H1 (cell line): ENCODE results near the gene STYXL1. TPM values are rescaled to one million over a fixed set of nuclear protein-coding genes. Genes with fewer than 3 reads are reported as not detected.

ENCODE experiments used
- CTCF ChIA-PET: fragments of 300-600 bp; sonication (Branson Sonifier 250); formaldehyde crosslinking; loops from one replicate; lab custom pipeline; 2021; ENCODE audit not compliant: partially characterized antibody; lab: Charles Lee
- POLR2A ChIA-PET: fragments of 300-600 bp; sonication (Branson Sonifier 250); formaldehyde crosslinking; loops from one replicate; lab custom pipeline; 2021; ENCODE audit warnings: inconsistent platforms; ENCODE audit not compliant: partially characterized antibody; lab: Charles Lee
- DNase-seq, 2 experiments: peaks; one replicate each; pipeline versions ENCODE4 v3.0.0 to v3.0.0-alpha.2; 2010 to 2022; ENCODE audit warnings: low spot score in 2 of 2, low read depth in 1 of 2, mixed read lengths in 1 of 2
- FAIRE-seq: peaks from 2 replicates; lab custom pipeline; 2011; peaks lifted over from hg19 to GRCh38; lab: Jason Lieb, UNC
- H2AFZ ChIP-seq: 2 replicates; pipeline ENCODE4 v1.8.1; 2012; ENCODE audit warnings: low read length, inconsistent platforms
- H2AK5ac ChIP-seq: 2 replicates; pipeline ENCODE4 v1.6.1; 2013; ENCODE audit warnings: low read depth, low read length
- H2BK120ac ChIP-seq: replicated peaks from 2 replicates; pipeline ENCODE3; 2013; ENCODE audit warnings: low read depth, low read length, inconsistent platforms
- H2BK12ac ChIP-seq: 2 replicates; pipeline ENCODE4 v1.6.1; 2013; ENCODE audit warnings: low read depth, low read length
- H2BK15ac ChIP-seq: 2 replicates; pipeline ENCODE4 v1.6.1; 2013; ENCODE audit warnings: low read length
- H2BK20ac ChIP-seq: 2 replicates; pipeline ENCODE4 v1.6.1; 2013; ENCODE audit warnings: low read length
- H2BK5ac ChIP-seq: 2 replicates; pipeline ENCODE4 v1.6.1; 2013; ENCODE audit warnings: low read depth, low read length
- H3K14ac ChIP-seq: 2 replicates; pipeline ENCODE4 v1.6.1; 2013; ENCODE audit warnings: inconsistent platforms; ENCODE audit not compliant: insufficient read length
- H3K18ac ChIP-seq: 2 replicates; pipeline ENCODE4 v1.6.1; 2013; ENCODE audit warnings: low read length; ENCODE audit errors: extremely low read depth
- H3K23ac ChIP-seq: 2 replicates; pipeline ENCODE4 v1.6.1; 2013; ENCODE audit warnings: inconsistent platforms; ENCODE audit not compliant: insufficient read length
- H3K23me2 ChIP-seq: 2 replicates; pipeline ENCODE4 v1.6.1; 2013; ENCODE audit warnings: low read depth, low read length
- H3K27ac ChIP-seq: 2 replicates; pipeline ENCODE4 v1.6.1; 2011; ENCODE audit warnings: low read depth, low read length, inconsistent platforms
- H3K27me3 ChIP-seq, 4 experiments: replicated peaks in 1 of 4; 1 replicate in 1 of 4; 2 replicates in 3 of 4; pipeline versions ENCODE4 v1.6.1 to v1.8.1; 2011 to 2013; ENCODE audit warnings: low read length in 3 of 4, mild to moderate bottlenecking in 3 of 4, inconsistent platforms in 2 of 4, mixed read lengths in 2 of 4, moderate library complexity in 1 of 4; ENCODE audit not compliant: control insufficient read depth in 3 of 4, insufficient read depth in 3 of 4; ENCODE audit errors: extremely low read depth in 1 of 4
- H3K36me3 ChIP-seq, 4 experiments: 2 replicates each; pipeline versions ENCODE4 v1.6.1 to v1.8.1; 2011 to 2013; ENCODE audit warnings: mild to moderate bottlenecking in 4 of 4, low read length in 3 of 4, moderate library complexity in 2 of 4, control low read depth in 1 of 4, inconsistent platforms in 1 of 4; ENCODE audit not compliant: insufficient read depth in 4 of 4, control insufficient read depth in 2 of 4
- H3K4ac ChIP-seq: replicated peaks from 2 replicates; pipeline ENCODE3; 2013; ENCODE audit warnings: low read length, low read depth, mixed read lengths, inconsistent platforms; ENCODE audit not compliant: insufficient read length
- H3K4me1 ChIP-seq, 4 experiments: replicated peaks in 1 of 4; 1 replicate in 1 of 4; 2 replicates in 3 of 4; pipeline versions ENCODE4 v1.6.1 to v1.8.1; 2011 to 2013; ENCODE audit warnings: low read length in 3 of 4, inconsistent platforms in 2 of 4, mixed read lengths in 1 of 4; ENCODE audit not compliant: insufficient read depth in 4 of 4, control insufficient read depth in 3 of 4
- H3K4me2 ChIP-seq, 2 experiments: 2 replicates each; pipeline versions ENCODE4 v1.6.1 to v1.8.1; 2011 to 2013; ENCODE audit warnings: low read depth in 2 of 2, low read length in 2 of 2, control low read depth in 1 of 2, inconsistent platforms in 1 of 2, mild to moderate bottlenecking in 1 of 2; ENCODE audit not compliant: insufficient read depth in 1 of 2
- H3K4me3 ChIP-seq, 4 experiments: fragments of 200-600, 300-600 bp in 1 of 4; sonication (generic), shearing (Covaris generic), sonication (Bioruptor Twin) in 1 of 4; 2 replicates each; pipeline versions ENCODE4 v1.5.1 to v1.8.1; 2011 to 2016; ENCODE audit warnings: low read length in 4 of 4, low read depth in 3 of 4, control low read depth in 2 of 4, inconsistent platforms in 2 of 4, mild to moderate bottlenecking in 2 of 4, mixed read lengths in 1 of 4, moderate library complexity in 1 of 4; ENCODE audit not compliant: insufficient read depth in 2 of 4; ENCODE audit errors: extremely low read depth in 1 of 4
- H3K56ac ChIP-seq: replicated peaks from 2 replicates; pipeline ENCODE3; 2013; ENCODE audit warnings: low read depth, mild to moderate bottlenecking, mixed read lengths, low read length, inconsistent platforms; ENCODE audit not compliant: insufficient read length
- H3K79me1 ChIP-seq: 2 replicates; pipeline ENCODE4 v1.6.1; 2013; ENCODE audit warnings: low read depth, low read length, control low read depth
- H3K79me2 ChIP-seq, 2 experiments: 2 replicates each; pipeline versions ENCODE4 v1.6.1 to v1.8.1; 2012 to 2013; ENCODE audit warnings: low read length in 2 of 2, mild to moderate bottlenecking in 2 of 2, inconsistent platforms in 1 of 2; ENCODE audit not compliant: insufficient read depth in 2 of 2, control insufficient read depth in 1 of 2
- H3K9ac ChIP-seq, 4 experiments: replicated peaks in 1 of 4; 1 replicate in 1 of 4; 2 replicates in 3 of 4; pipeline versions ENCODE4 v1.6.1 to v1.8.1; 2011 to 2013; ENCODE audit warnings: low read depth in 3 of 4, low read length in 3 of 4, control low read depth in 2 of 4, mild to moderate bottlenecking in 2 of 4, moderate library complexity in 2 of 4, inconsistent platforms in 1 of 4; ENCODE audit errors: extremely low read depth in 1 of 4
- H3K9me3 ChIP-seq, 2 experiments: 2 replicates each; pipeline versions ENCODE4 v1.6.1 to v1.8.1; 2012 to 2013; ENCODE audit warnings: mild to moderate bottlenecking in 2 of 2, moderate library complexity in 2 of 2, control low read depth in 1 of 2, inconsistent platforms in 1 of 2, low read depth in 1 of 2, low read length in 1 of 2, mixed read lengths in 1 of 2; ENCODE audit not compliant: insufficient read depth in 2 of 2
- H4K20me1 ChIP-seq, 2 experiments: replicated peaks in 1 of 2; 2 replicates each; pipeline versions ENCODE3 to v1.8.1; 2011 to 2013; ENCODE audit warnings: inconsistent platforms in 2 of 2, low read length in 2 of 2, mild to moderate bottlenecking in 1 of 2; ENCODE audit not compliant: insufficient read depth in 2 of 2, control insufficient read depth in 1 of 2
- H4K5ac ChIP-seq: 2 replicates; pipeline ENCODE4 v1.6.1; 2013; ENCODE audit warnings: low read length, low read depth, mixed read lengths, inconsistent platforms; ENCODE audit not compliant: insufficient read length
- H4K8ac ChIP-seq: 2 replicates; pipeline ENCODE4 v1.8.0; 2013; ENCODE audit warnings: mild to moderate bottlenecking, moderate library complexity, low read length, inconsistent platforms; ENCODE audit not compliant: insufficient read depth; ENCODE audit errors: extremely low read depth
- H4K91ac ChIP-seq: replicated peaks from 2 replicates; pipeline ENCODE3; 2013; ENCODE audit warnings: low read length, mixed read lengths, inconsistent platforms; ENCODE audit not compliant: insufficient read length
- CTBP2 ChIP-seq: IDR thresholded peaks from 2 replicates; pipeline ENCODE4 v1.7.0; 2011; ENCODE audit warnings: borderline replicate concordance, mild to moderate bottlenecking, moderate library complexity, mixed read lengths, low read length; ENCODE audit not compliant: insufficient read depth, insufficient read length
- EGR1 ChIP-seq: IDR thresholded peaks from 2 replicates; pipeline ENCODE4 v1.6.1; 2011; ENCODE audit warnings: low read depth, low read length, borderline replicate concordance
- JUN ChIP-seq: IDR thresholded peaks from 2 replicates; pipeline ENCODE4 v1.6.1; 2011; ENCODE audit warnings: low read depth, mild to moderate bottlenecking, improper control_type of control experiment, low read length
- KDM4A ChIP-seq: IDR thresholded peaks from one replicate; pipeline ENCODE4 v1.7.1; 2012; ENCODE audit warnings: low read depth, mild to moderate bottlenecking, moderate library complexity, low read length, inconsistent platforms; ENCODE audit not compliant: severe bottlenecking
- POLR2AphosphoS5 ChIP-seq: IDR thresholded peaks from 2 replicates; pipeline ENCODE4 v1.6.1; 2011; ENCODE audit warnings: low read depth, low read length
- POU5F1 ChIP-seq: IDR thresholded peaks from 2 replicates; pipeline ENCODE4 v1.6.1; 2011; ENCODE audit warnings: low read depth, mild to moderate bottlenecking, low read length, moderate library complexity
- SUZ12 ChIP-seq: fragments of 200-600 bp; sonication (generic); IDR thresholded peaks from 2 replicates; pipeline ENCODE4 v1.6.1; 2012; ENCODE audit warnings: mild to moderate bottlenecking, inconsistent platforms, low read length, moderate library complexity, mixed read lengths
- WGBS, 2 experiments: shearing (Covaris generic) in 1 of 2; methylation state at CpG; one replicate each; pipeline versions ENCODE4 v1.1.6 to v1.1.7; 2013 to 2015; ENCODE audit warnings: low lambda C conversion rate in 2 of 2, mixed read lengths in 2 of 2, inconsistent platforms in 1 of 2, low coverage in 1 of 2, missing lambda C conversion rate in 1 of 2; ENCODE audit not compliant: insufficient replicate concordance in 2 of 2, insufficient coverage in 1 of 2, insufficient read length in 1 of 2; ENCODE audit errors: extremely low coverage in 1 of 2, missing lambda C conversion rate in 1 of 2; 5-methylcytosine and 5-hydroxymethylcytosine counted together
- polyA plus RNA-seq, 7 experiments: library from polyadenylated mRNA; depleted of rRNA in 3 of 7; stranded (reverse) in 5 of 7; unstranded in 2 of 7; fragments of >200 nt in 5 of 7; fragments of 200-250 nt in 2 of 7; gene quantifications; 1 replicate in 5 of 7; 2 replicates in 1 of 7; 4 replicates in 1 of 7; pipeline versions ENCODE4 v1.2.1 to v1.2.3, GENCODE V29; 2011 to 2013; ENCODE audit warnings: missing spikeins in 2 of 7, mixed read lengths in 2 of 7
- total RNA-seq: library from RNA; stranded (reverse); fragmentation: NEBNext Ultra II Directional; extraction: Animal tissue kit (Norgen Biotek cat#: 25700); gene quantifications from 2 replicates; pipeline ENCODE4 v1.2.1, GENCODE V29; 2021
- TF ChIP-seq, protein P1 (sequence below): IDR thresholded peaks from 2 replicates; pipeline ENCODE4 v1.6.1; 2011; ENCODE audit warnings: low read depth, mild to moderate bottlenecking, low read length; ENCODE audit not compliant: insufficient read depth

Gene STYXL1
- total and polyA plus RNA-seq, 2 of the 8 experiments (the other 6 are each of a cell fraction or from before 2014, with no cell fraction given): 32.3 to 53.9 TPM

GRCh38 chr7:76086070-76086469 lies 38.3 kb upstream of the STYXL1 start:
- no peak overlapping the region for H4K91ac ChIP-seq
- H3K36me3 ChIP-seq: no peaks in the 10 kb centered on the region
- no peak overlapping the region for H2AFZ ChIP-seq
- DNase-seq (no peak), FAIRE-seq (no peak)
- no peak overlapping the region for H3K23ac ChIP-seq
- H3K27ac ChIP-seq: no peak overlapping the region
- H3K4ac ChIP-seq: no peak overlapping the region
- H3K9me3 ChIP-seq: no peaks in the 10 kb centered on the region
- 90% methylated on average over 4 of the region's 4 CpGs; no CpG with 5 or more reads in 1 of the 2 experiments for WGBS, 2 experiments
- H2BK12ac ChIP-seq: no peak overlapping the region
- H2BK15ac ChIP-seq: no peak overlapping the region
- no peak overlapping the region for H4K8ac ChIP-seq
- no peak overlapping the region for H3K56ac ChIP-seq
- no peaks in the 10 kb centered on the region for H3K4me1 ChIP-seq
- H3K23me2 ChIP-seq: no peaks in the 10 kb centered on the region
- TF ChIP-seq JUN: no peak
- no peak for TF ChIP-seq POLR2AphosphoS5
- TF ChIP-seq, protein P1, sequence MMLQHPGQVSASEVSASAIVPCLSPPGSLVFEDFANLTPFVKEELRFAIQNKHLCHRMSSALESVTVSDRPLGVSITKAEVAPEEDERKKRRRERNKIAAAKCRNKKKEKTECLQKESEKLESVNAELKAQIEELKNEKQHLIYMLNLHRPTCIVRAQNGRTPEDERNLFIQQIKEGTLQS: no peak
- TF ChIP-seq POU5F1: no peak
- no peak for TF ChIP-seq EGR1
- no peak for TF ChIP-seq SUZ12
- no peak for TF ChIP-seq KDM4A
- TF ChIP-seq CTBP2: no peak
- H4K5ac ChIP-seq: no peak overlapping the region
- H3K4me3 ChIP-seq: no peak overlapping the region
- no peaks in the 10 kb centered on the region for H4K20me1 ChIP-seq
- H3K4me2 ChIP-seq: no peak overlapping the region
- no peaks in the 10 kb centered on the region for H3K79me1 ChIP-seq
- no peaks in the 10 kb centered on the region for H3K27me3 ChIP-seq
- H3K18ac ChIP-seq: no peak overlapping the region
- ChIA-PET CTCF (interaction anchor here (1.0 to 1.8 kb wide), 2 partner anchors 11 to 92 kb away, joined by 4 to 6 read pairs; no protein-coding TSS in a partner anchor), POLR2A (no interaction called here)
- no peak overlapping the region for H2BK120ac ChIP-seq
- H2AK5ac ChIP-seq: no peak overlapping the region
- no peak overlapping the region for H2BK5ac ChIP-seq
- H3K9ac ChIP-seq: no peak overlapping the region
- no peak overlapping the region for H2BK20ac ChIP-seq
- H3K79me2 ChIP-seq: no peaks in the 10 kb centered on the region
- no peak overlapping the region for H3K14ac ChIP-seq
